ENCODE measurements around the gene DSG2.

- TF ChIP-seq EP300 (IDR thresholded peaks at IDR 0.05) (no peak), CTCF (IDR thresholded peaks at IDR 0.05) (no peak), POLR2A (IDR thresholded peaks at IDR 0.05) (no peak), POLR2AphosphoS5 (IDR thresholded peaks at IDR 0.05) (no peak)
Measured at GRCh38 chr18:31581498-31582197, 83.7 kb downstream of the DSG2 start.
